ENCODE measurements around the gene PTDSS2.
A peak's percentile ranks its signal among the peaks of the same experiment; 100 is the strongest.
"Not testable (repeated sequence)": the region's sequence is repeated elsewhere in the genome, so short reads cannot be mapped to it uniquely, and the experiment has no call there.

Gene PTDSS2

DNA sequence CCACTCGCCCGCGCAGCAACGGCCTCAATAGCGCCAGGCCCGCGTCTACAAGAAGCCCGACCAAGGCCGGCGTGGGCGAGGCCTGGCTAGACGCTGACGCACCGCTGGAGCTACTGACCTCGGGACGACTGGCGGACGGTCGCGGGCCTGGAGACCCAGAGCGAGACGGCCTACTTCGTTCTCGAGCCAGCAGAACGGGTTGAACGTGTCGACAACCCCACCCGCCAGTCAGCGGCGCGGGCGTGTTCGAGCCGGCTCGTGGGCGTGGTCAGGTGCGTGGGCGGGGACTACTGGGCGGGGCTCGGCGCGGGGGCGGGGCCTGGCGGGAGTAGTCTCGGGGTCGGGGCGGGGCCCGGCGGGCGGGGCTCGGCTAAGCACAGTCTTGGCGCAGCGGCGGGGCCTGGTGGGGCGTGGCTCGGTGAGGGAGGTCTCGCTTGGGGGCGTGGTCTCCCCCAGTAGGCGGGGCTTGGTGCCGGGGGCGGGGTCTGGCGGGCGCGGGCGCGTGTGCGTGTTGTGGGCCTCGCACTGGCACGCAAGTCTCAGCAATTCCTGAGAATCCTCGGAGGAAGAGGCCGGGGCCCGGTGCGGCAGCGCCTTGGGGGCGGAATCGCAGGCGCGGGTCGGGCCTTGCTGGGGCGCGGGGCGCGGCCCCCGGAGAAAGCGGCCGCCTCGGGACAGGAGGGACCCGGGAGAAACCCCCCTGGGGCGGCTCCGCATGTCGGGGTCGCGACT is 57.1 kb downstream of the PTDSS2 start, which contains the start of gene RNH1:
Gene RNH1, minus strand, starts transcription at position 248 of the 732 bp plus-strand sequence. CDS start 5,080 bp downstream, outside the sequence.
- in situ Hi-C loops (cut with MboI; ENCODE audit: low sequenced_read_pairs), result no loop called here
- no peaks in the 10 kb centered on the region for H3K27me3 ChIP-seq (ENCODE audit: low read depth)
- H3K4me3 ChIP-seq, result peak within 1 kb of the TSS; percentile 82
- no peaks in the 10 kb centered on the region for H3K9me3 ChIP-seq
- H3K4me1 ChIP-seq, result no peaks in the 10 kb centered on the region; the same call in 1 of the 2 replicates
- DNase-seq (ENCODE audit: low spot score in 2 of 2), result peak; percentile 88 to 99
- peaks cover 8% of the 10 kb centered on the region for H3K36me3 ChIP-seq (replicated peaks)

GRCh38 chr11:507727-508515 is 57.8 kb downstream of the PTDSS2 start:
- H3K27me3 ChIP-seq (ENCODE audit: low read depth), result no peaks in the 10 kb centered on the region
- in situ Hi-C loops (cut with MboI; ENCODE audit: low sequenced_read_pairs), result no loop called here
- H3K4me1 ChIP-seq, result no peaks in the 10 kb centered on the region; the same call in 1 of the 2 replicates
- peak overlapping the region; percentile 82 for H3K4me3 ChIP-seq
- no peaks in the 10 kb centered on the region for H3K9me3 ChIP-seq
- peak in 1 of 2 experiments; percentile 9 for DNase-seq (ENCODE audit: low spot score in 2 of 2)
- peaks cover 8% of the 10 kb centered on the region for H3K36me3 ChIP-seq (replicated peaks)

- H3K27me3 ChIP-seq (ENCODE audit: low read depth), result no peaks in the 10 kb centered on the region
- H3K9me3 ChIP-seq, result no peaks in the 10 kb centered on the region
- no peaks in the 10 kb centered on the region; the same call in 1 of the 2 replicates for H3K4me1 ChIP-seq
- in situ Hi-C loops (cut with MboI; ENCODE audit: low sequenced_read_pairs), result no loop called here
- H3K4me3 ChIP-seq, result no peak overlapping the region
- DNase-seq (ENCODE audit: low spot score in 2 of 2), result no peak
- H3K36me3 ChIP-seq (replicated peaks), result peaks cover 8% of the 10 kb centered on the region
These were observed 58.9 kb downstream of the PTDSS2 start for GRCh38 chr11:508956-509355.

GRCh38 chr11:512761-513595 is 62.9 kb downstream of the PTDSS2 start:
- Histone ChIP-seq H3K36me3 (replicated peaks) (peaks cover 8% of the 10 kb centered on the region), H3K9me3 (peaks cover 7% of the 10 kb centered on the region), H3K4me1 (no peaks in the 10 kb centered on the region), H3K27me3 (ENCODE audit: low read depth) (no peaks in the 10 kb centered on the region), H3K4me3 (no peak overlapping the region)
- no peak for DNase-seq (ENCODE audit: low spot score in 2 of 2)
- in situ Hi-C loops (cut with MboI; ENCODE audit: low sequenced_read_pairs), result no loop called here

DNA sequence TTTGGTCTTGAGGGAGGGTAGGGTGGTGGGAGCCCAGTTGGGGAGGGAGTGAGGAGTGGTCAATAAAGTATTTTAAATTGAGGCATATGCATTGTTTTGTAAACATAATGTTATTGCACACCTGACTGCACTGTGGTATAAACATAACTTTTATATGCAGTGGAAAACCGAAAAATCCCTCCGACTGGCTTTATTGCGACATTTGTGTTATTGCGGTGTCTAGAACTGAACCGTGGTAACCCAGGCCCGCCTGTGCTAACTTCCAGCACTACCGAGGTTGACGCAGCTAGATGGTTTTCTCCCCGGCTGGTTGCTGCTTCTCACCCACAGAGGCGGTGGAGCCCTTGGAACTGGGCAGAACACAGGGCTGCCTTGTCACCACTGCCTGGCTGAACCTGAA is 64.5 kb downstream of the PTDSS2 start:
- Histone ChIP-seq H3K36me3 (replicated peaks) (no peaks in the 10 kb centered on the region; the same call in 1 of the 2 replicates), H3K4me1 (peaks cover 5% of the 10 kb centered on the region; the same call in 1 of the 2 replicates), H3K27me3 (ENCODE audit: low read depth) (no peaks in the 10 kb centered on the region), H3K4me3 (no peak overlapping the region), H3K9me3 (peaks cover 7% of the 10 kb centered on the region)
- in situ Hi-C loops (cut with MboI; ENCODE audit: low sequenced_read_pairs), result no loop called here
- DNase-seq (ENCODE audit: low spot score in 2 of 2), result no peak

GRCh38 chr11:515131-515530 is 65.1 kb downstream of the PTDSS2 start:
- in situ Hi-C loops (cut with MboI; ENCODE audit: low sequenced_read_pairs), result no loop called here
- Histone ChIP-seq H3K36me3 (replicated peaks) (no peaks in the 10 kb centered on the region; the same call in 1 of the 2 replicates), H3K4me1 (peaks cover 5% of the 10 kb centered on the region; the same call in 1 of the 2 replicates), H3K27me3 (ENCODE audit: low read depth) (no peaks in the 10 kb centered on the region), H3K9me3 (peaks cover 7% of the 10 kb centered on the region), H3K4me3 (no peak overlapping the region)
- DNase-seq (ENCODE audit: low spot score in 2 of 2), result no peak

DNA sequence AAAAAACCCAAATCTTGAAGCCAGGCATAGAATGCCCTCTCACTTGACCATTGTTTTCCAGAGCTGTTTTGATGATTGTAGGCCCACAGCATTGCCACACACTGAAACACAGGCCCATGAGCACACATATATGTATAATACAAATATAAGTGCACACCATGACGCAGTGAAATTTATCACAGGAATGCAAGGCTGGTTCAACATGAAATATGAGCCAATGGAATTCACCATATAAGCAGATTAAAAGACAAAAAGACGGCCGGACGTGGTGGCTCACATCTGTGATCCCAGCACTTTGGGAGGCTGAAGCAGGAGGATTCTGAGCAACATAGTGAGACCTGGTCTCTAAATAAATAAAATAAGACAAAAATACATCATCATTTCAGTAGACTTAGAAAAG is 66.3 kb downstream of the PTDSS2 start:
- in situ Hi-C loops (cut with MboI; ENCODE audit: low sequenced_read_pairs), result no loop called here
- no peaks in the 10 kb centered on the region; the same call in 1 of the 2 replicates for H3K36me3 ChIP-seq (replicated peaks)
- DNase-seq (ENCODE audit: low spot score in 2 of 2), result no peak
- peaks cover 5% of the 10 kb centered on the region; the same call in 1 of the 2 replicates for H3K4me1 ChIP-seq
- H3K4me3 ChIP-seq, result no peak overlapping the region
- peaks cover 7% of the 10 kb centered on the region for H3K9me3 ChIP-seq
- H3K27me3 ChIP-seq (ENCODE audit: low read depth), result no peaks in the 10 kb centered on the region

- in situ Hi-C loops (cut with MboI; ENCODE audit: low sequenced_read_pairs); H3K36me3 ChIP-seq (replicated peaks); H3K27me3 ChIP-seq (ENCODE audit: low read depth); H3K4me3 ChIP-seq; H3K9me3 ChIP-seq; H3K4me1 ChIP-seq; DNase-seq (ENCODE audit: low spot score in 2 of 2): not testable (repeated sequence)
These were observed 67.0 kb downstream of the PTDSS2 start for GRCh38 chr11:516918-517685.

DNA sequence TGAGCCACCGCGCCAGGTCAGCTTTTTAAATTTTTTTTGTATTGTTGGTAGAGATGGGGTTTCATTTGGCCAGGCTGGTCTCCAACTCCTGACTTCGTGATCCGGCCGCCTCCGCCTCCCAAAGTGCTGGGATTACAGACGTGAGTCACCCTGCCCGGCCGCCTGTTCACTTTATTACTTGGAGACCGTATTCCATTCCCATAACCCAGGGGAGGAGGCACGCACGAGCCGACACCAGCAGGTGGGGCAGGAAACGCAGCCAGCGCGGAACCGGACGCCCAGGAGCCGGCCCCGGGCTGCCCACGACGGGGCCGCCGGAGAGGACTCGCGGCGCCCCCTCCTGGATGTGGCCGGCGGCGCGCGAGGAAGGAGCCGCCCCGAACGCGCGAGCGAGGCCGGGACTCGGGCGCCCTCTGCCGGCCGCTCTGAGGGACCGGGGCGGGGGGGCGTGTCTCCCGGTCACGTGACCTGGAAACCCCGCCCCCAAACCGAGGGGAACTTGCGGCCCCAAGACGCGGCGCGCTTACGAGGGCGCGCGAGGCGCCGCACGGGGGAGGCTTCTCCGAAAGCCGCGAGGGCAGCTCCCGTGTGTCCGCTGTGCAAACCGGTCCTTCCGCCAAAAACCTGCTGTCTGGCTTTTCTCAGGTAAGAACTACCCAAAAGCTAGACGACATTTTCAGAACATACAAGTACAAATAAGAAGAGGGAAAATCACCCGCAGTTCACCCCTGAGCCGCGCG is 68.6 kb downstream of the PTDSS2 start:
- no peaks in the 10 kb centered on the region for H3K27me3 ChIP-seq (ENCODE audit: low read depth)
- peaks cover 7% of the 10 kb centered on the region for H3K9me3 ChIP-seq
- in situ Hi-C loops (cut with MboI; ENCODE audit: low sequenced_read_pairs), result no loop called here
- no peaks in the 10 kb centered on the region; the same call in 1 of the 2 replicates for H3K36me3 ChIP-seq (replicated peaks)
- no peak overlapping the region for H3K4me3 ChIP-seq
- peak; percentile 51 to 84 for DNase-seq (ENCODE audit: low spot score in 2 of 2)
- peaks cover 5% of the 10 kb centered on the region; the same call in 1 of the 2 replicates for H3K4me1 ChIP-seq

DNA sequence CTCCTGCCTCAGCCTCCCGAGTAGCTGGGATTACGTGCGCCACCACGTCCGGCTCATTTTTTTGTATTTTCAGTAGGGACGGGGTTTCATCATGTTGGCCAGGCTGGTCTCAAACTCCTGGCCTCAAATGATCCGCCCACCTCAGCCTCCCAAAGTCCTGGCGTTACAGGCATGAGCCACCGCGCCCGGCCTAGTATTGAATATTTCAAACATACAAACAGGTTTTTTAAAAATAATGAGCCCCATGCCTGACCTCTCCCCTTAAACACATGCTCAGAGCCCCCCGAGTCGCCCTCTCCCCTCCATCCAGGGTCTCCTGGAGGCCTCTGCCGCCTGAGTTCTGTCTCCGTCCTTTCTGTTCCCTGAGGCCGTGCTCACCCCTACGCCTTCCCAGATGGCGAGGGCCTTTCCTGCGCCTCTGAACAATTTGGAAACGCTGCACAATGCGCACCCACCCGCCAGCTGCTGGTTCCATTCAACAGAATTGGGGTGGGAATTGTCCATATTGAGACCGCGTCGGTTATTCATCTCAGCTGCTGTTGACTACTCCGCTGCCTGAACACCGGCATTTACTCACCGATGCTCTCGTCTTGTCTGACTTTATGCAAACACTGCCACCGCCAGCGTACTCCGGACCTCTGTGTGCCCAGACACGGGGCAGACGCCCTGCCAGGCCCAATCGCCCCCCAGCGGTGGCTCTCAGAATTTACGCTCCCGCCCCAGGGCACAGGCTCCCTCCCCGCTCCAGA is 70.5 kb downstream of the PTDSS2 start:
- H3K4me3 ChIP-seq, result no peak overlapping the region
- no peaks in the 10 kb centered on the region for H3K36me3 ChIP-seq (replicated peaks)
- DNase-seq (ENCODE audit: low spot score in 2 of 2), result no peak
- H3K9me3 ChIP-seq, result peaks cover 7% of the 10 kb centered on the region
- H3K27me3 ChIP-seq (ENCODE audit: low read depth), result no peaks in the 10 kb centered on the region
- in situ Hi-C loops (cut with MboI; ENCODE audit: low sequenced_read_pairs), result no loop called here
- H3K4me1 ChIP-seq, result peaks cover 5% of the 10 kb centered on the region; the same call in 1 of the 2 replicates

- DNase-seq (ENCODE audit: low spot score in 2 of 2), result no peak
- no peaks in the 10 kb centered on the region for H3K27me3 ChIP-seq (ENCODE audit: low read depth)
- no peak overlapping the region for H3K4me3 ChIP-seq
- H3K9me3 ChIP-seq, result peaks cover 4% of the 10 kb centered on the region
- H3K4me1 ChIP-seq, result peaks cover 5% of the 10 kb centered on the region; the same call in 1 of the 2 replicates
- no peaks in the 10 kb centered on the region for H3K36me3 ChIP-seq (replicated peaks)
- in situ Hi-C loops (cut with MboI; ENCODE audit: low sequenced_read_pairs), result no loop called here
These were observed 71.2 kb downstream of the PTDSS2 start for GRCh38 chr11:521177-521688.
